ENCODE results near the gene SH3RF1. TPM values are rescaled to one million over a fixed set of nuclear protein-coding genes. Genes with fewer than 3 reads are reported as not detected.

SH3RF1 gene
- total and polyA plus RNA-seq, 2 experiments from 2014 or later: 7.8 to 12.4 TPM

DNA sequence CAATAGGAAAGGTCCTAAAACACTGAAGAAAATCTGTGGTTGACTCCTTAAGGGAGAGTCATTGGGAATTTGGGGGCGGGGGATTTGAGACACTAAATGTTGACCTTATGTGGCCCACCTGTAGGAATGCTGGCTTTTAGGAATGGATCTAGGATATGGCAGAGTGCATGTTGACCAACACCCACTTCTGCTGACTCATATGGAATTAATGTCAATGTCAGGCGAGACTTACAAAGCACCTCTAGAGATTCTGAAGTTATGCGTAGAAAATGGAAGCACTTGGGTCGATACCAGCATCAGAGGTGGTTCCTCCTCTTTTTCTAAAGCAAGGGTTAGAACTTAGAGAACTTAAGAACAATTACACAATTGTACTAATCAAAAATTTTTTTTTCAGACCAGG is 160.1 kb downstream of the SH3RF1 start (continued):
- TF ChIP-seq, protein P1, sequence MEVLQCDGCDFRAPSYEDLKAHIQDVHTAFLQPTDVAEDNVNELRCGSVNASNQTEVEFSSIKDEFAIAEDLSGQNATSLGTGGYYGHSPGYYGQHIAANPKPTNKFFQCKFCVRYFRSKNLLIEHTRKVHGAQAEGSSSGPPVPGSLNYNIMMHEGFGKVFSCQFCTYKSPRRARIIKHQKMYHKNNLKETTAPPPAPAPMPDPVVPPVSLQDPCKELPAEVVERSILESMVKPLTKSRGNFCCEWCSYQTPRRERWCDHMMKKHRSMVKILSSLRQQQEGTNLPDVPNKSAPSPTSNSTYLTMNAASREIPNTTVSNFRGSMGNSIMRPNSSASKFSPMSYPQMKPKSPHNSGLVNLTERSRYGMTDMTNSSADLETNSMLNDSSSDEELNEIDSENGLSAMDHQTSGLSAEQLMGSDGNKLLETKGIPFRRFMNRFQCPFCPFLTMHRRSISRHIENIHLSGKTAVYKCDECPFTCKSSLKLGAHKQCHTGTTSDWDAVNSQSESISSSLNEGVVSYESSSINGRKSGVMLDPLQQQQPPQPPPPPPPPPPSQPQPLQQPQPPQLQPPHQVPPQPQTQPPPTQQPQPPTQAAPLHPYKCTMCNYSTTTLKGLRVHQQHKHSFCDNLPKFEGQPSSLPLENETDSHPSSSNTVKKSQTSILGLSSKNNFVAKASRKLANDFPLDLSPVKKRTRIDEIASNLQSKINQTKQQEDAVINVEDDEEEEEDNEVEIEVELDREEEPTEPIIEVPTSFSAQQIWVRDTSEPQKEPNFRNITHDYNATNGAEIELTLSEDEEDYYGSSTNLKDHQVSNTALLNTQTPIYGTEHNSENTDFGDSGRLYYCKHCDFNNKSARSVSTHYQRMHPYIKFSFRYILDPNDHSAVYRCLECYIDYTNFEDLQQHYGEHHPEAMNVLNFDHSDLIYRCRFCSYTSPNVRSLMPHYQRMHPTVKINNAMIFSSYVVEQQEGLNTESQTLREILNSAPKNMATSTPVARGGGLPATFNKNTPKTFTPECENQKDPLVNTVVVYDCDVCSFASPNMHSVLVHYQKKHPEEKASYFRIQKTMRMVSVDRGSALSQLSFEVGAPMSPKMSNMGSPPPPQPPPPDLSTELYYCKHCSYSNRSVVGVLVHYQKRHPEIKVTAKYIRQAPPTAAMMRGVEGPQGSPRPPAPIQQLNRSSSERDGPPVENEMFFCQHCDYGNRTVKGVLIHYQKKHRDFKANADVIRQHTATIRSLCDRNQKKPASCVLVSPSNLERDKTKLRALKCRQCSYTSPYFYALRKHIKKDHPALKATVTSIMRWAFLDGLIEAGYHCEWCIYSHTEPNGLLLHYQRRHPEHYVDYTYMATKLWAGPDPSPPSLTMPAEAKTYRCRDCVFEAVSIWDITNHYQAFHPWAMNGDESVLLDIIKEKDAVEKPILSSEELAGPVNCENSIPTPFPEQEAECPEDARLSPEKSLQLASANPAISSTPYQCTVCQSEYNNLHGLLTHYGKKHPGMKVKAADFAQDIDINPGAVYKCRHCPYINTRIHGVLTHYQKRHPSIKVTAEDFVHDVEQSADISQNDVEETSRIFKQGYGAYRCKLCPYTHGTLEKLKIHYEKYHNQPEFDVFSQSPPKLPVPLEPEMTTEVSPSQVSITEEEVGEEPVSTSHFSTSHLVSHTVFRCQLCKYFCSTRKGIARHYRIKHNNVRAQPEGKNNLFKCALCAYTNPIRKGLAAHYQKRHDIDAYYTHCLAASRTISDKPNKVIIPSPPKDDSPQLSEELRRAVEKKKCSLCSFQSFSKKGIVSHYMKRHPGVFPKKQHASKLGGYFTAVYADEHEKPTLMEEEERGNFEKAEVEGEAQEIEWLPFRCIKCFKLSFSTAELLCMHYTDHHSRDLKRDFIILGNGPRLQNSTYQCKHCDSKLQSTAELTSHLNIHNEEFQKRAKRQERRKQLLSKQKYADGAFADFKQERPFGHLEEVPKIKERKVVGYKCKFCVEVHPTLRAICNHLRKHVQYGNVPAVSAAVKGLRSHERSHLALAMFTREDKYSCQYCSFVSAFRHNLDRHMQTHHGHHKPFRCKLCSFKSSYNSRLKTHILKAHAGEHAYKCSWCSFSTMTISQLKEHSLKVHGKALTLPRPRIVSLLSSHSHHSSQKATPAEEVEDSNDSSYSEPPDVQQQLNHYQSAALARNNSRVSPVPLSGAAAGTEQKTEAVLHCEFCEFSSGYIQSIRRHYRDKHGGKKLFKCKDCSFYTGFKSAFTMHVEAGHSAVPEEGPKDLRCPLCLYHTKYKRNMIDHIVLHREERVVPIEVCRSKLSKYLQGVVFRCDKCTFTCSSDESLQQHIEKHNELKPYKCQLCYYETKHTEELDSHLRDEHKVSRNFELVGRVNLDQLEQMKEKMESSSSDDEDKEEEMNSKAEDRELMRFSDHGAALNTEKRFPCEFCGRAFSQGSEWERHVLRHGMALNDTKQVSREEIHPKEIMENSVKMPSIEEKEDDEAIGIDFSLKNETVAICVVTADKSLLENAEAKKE (CRISPR knock-in tag; IDR thresholded peaks at IDR 0.05): no peak
- TF ChIP-seq STAT1 (IDR thresholded peaks at IDR 0.05; ENCODE audit: unreplicated experiment): no peak

DNA sequence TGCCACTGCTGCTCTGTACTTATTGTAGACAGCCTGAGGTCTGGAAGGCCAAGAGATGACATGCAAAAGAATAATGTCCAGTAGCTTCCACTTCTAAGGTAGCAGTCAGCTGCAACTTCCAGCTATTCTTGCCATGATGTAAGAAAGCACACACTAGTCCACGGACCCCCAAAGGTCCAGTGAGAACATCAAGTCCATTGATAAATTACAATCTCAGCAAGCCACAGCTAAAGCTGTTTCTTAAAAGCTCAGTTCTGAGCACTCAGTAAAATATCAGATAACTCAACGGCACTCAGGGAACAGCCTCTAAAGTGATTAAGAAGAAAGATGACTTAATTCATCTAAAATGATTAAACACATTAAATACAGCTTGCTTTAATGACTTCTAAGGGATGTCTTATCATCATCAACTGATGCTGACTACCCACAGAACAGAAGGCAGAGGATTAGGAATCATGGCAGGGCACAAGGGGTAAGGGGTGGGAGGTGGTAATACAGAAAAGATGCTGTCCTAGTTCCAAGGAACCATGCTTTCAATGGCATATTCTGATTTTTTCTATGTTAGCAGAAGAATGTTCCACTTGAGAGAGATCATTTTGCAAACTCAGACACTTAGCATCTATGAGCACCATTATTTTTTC is 161.6 kb downstream of the SH3RF1 start:
- H3K27ac ChIP-seq (ENCODE audit: low read depth): no peak overlapping the region
- H3K27ac Mint-ChIP-seq: no peak overlapping the region
- peaks cover 4% of the 10 kb centered on the region; the same call in 1 of the 2 replicates for H3K36me3 ChIP-seq (ENCODE audit: insufficient read depth)
- no peak overlapping the region for H3K4me3 ChIP-seq
- H3K4me3 Mint-ChIP-seq: no peak overlapping the region
- ATAC-seq (no peak), DNase-seq (ENCODE audit: low spot score) (no peak)
- no peaks in the 10 kb centered on the region for H4K20me1 ChIP-seq (replicated peaks; ENCODE audit: insufficient read depth)
- H3K27me3 Mint-ChIP-seq (ENCODE audit: insufficient read depth, low read depth, poor library complexity): no peaks in the 10 kb centered on the region
- peaks cover 20% of the 10 kb centered on the region for H3K4me1 Mint-ChIP-seq
- H3K4me1 ChIP-seq (ENCODE audit: insufficient read depth): peaks cover 21% of the 10 kb centered on the region
- H3K9me3 Mint-ChIP-seq: no peaks in the 10 kb centered on the region
- no peak overlapping the region for H3K4me2 ChIP-seq
- peaks cover 26% of the 10 kb centered on the region for H3K36me3 Mint-ChIP-seq (ENCODE audit: low read depth)
- no peak overlapping the region for H2AFZ ChIP-seq
- H3K9me2 ChIP-seq (ENCODE audit: insufficient read depth): peaks cover 3% of the 10 kb centered on the region; the same call in 1 of the 2 replicates
- H3K27me3 ChIP-seq (ENCODE audit: insufficient read depth): no peaks in the 10 kb centered on the region
- H3F3A ChIP-seq (replicated peaks; ENCODE audit: low read depth): no peaks in the 10 kb centered on the region
- H3K79me2 ChIP-seq (replicated peaks; ENCODE audit: insufficient read depth): no peaks in the 10 kb centered on the region; the same call in 1 of the 2 replicates
- TF ChIP-seq ZNF114 (CRISPR knock-in tag; IDR thresholded peaks at IDR 0.05): no peak
- TF ChIP-seq ZNF331 (CRISPR knock-in tag; IDR thresholded peaks at IDR 0.05; ENCODE audit: low read depth): no peak
- TF ChIP-seq, protein P2, sequence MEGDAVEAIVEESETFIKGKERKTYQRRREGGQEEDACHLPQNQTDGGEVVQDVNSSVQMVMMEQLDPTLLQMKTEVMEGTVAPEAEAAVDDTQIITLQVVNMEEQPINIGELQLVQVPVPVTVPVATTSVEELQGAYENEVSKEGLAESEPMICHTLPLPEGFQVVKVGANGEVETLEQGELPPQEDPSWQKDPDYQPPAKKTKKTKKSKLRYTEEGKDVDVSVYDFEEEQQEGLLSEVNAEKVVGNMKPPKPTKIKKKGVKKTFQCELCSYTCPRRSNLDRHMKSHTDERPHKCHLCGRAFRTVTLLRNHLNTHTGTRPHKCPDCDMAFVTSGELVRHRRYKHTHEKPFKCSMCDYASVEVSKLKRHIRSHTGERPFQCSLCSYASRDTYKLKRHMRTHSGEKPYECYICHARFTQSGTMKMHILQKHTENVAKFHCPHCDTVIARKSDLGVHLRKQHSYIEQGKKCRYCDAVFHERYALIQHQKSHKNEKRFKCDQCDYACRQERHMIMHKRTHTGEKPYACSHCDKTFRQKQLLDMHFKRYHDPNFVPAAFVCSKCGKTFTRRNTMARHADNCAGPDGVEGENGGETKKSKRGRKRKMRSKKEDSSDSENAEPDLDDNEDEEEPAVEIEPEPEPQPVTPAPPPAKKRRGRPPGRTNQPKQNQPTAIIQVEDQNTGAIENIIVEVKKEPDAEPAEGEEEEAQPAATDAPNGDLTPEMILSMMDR (conservative IDR thresholded peaks at IDR 0.05; ENCODE audit: low read depth in 2 of 2): no peak
- TF ChIP-seq STAT1 (IDR thresholded peaks at IDR 0.05; ENCODE audit: unreplicated experiment): no peak
- no peak for TF ChIP-seq EZH2phosphoT487 (IDR thresholded peaks at IDR 0.05; ENCODE audit: unreplicated experiment)
- no peak for TF ChIP-seq POLR2AphosphoS5 (IDR thresholded peaks at IDR 0.05; ENCODE audit: low read depth)
- no peak for TF ChIP-seq NANOG (IDR thresholded peaks at IDR 0.05; ENCODE audit: borderline replicate concordance)

Measured in GM23338 (cell line).